GM23338 (cell line): ENCODE results near the gene SPRY2. TPM values are rescaled to one million over a fixed set of nuclear protein-coding genes. Genes with fewer than 3 reads are reported as not detected.
"Not testable (repeated sequence)": the region's sequence is repeated elsewhere in the genome, so short reads cannot be mapped to it uniquely, and the experiment has no call there.

ENCODE experiments used
- ATAC-seq: fragments of 200-7000 bp; cut with Tn5 transposase; 3 replicates; pipeline ENCODE4 v1.9.1; 2020
- DNase-seq: peaks from one replicate; pipeline ENCODE4 v3.0.0-alpha.2; 2015; ENCODE audit warnings: low spot score
- H2AFZ ChIP-seq: fragments of 200-600 bp; sonication (generic); 2 replicates; pipeline ENCODE4 v1.8.0; 2016; ENCODE audit warnings: antibody characterized with exemption, mild to moderate bottlenecking, moderate library complexity
- H3F3A ChIP-seq: fragments of 200-600 bp; sonication (generic); replicated peaks from 2 replicates; pipeline ENCODE4 v1.8.0; 2017; ENCODE audit warnings: antibody characterized with exemption, mixed run types, low read depth
- H3K27ac ChIP-seq: fragments of 200-600 bp; sonication (generic); 2 replicates; pipeline ENCODE4 v1.6.1; 2016; ENCODE audit warnings: low read depth
- H3K27me3 ChIP-seq: fragments of 200-600 bp; sonication (generic); 2 replicates; pipeline ENCODE4 v1.8.0; 2016; ENCODE audit warnings: mild to moderate bottlenecking, mixed run types, moderate library complexity; ENCODE audit not compliant: insufficient read depth
- H3K36me3 ChIP-seq: fragments of 200-600 bp; sonication (generic); 2 replicates; pipeline ENCODE4 v1.8.0; 2016; ENCODE audit warnings: mild to moderate bottlenecking; ENCODE audit not compliant: insufficient read depth
- H3K4me1 ChIP-seq: fragments of 200-600 bp; sonication (generic); 2 replicates; pipeline ENCODE4 v1.8.0; 2016; ENCODE audit warnings: mild to moderate bottlenecking, moderate library complexity; ENCODE audit not compliant: insufficient read depth
- H3K4me2 ChIP-seq: fragments of 200-600 bp; sonication (generic); 2 replicates; pipeline ENCODE4 v1.7.1; 2017; ENCODE audit warnings: mixed run types
- H3K4me3 ChIP-seq: fragments of 200-600 bp; sonication (generic); 2 replicates; pipeline ENCODE4 v1.6.1; 2016; ENCODE audit warnings: mixed run types
- H3K79me2 ChIP-seq: fragments of 200-600 bp; sonication (generic); replicated peaks from 2 replicates; pipeline ENCODE4 v1.8.0; 2017; ENCODE audit warnings: mild to moderate bottlenecking; ENCODE audit not compliant: insufficient read depth
- H3K9me2 ChIP-seq: fragments of 200-600 bp; sonication (generic); 2 replicates; pipeline ENCODE4 v1.8.0; 2017; ENCODE audit not compliant: insufficient read depth
- H4K20me1 ChIP-seq: fragments of 200-600 bp; sonication (generic); replicated peaks from 2 replicates; pipeline ENCODE4 v1.8.0; 2017; ENCODE audit warnings: mild to moderate bottlenecking; ENCODE audit not compliant: insufficient read depth
- H3K27ac Mint-ChIP-seq: 2 replicates; pipeline ENCODE4 v1.8.0; 2020; ENCODE audit warnings: inconsistent platforms, mild to moderate bottlenecking, moderate library complexity, mixed read lengths
- H3K27me3 Mint-ChIP-seq: 3 replicates; pipeline ENCODE4 v1.8.0; 2022; ENCODE audit warnings: low read depth, mild to moderate bottlenecking, moderate library complexity, mixed read lengths, inconsistent platforms; ENCODE audit not compliant: insufficient read depth, poor library complexity
- H3K36me3 Mint-ChIP-seq: 3 replicates; pipeline ENCODE4 v1.8.0; 2021; ENCODE audit warnings: low read depth, mild to moderate bottlenecking, inconsistent platforms, moderate library complexity, mixed read lengths
- H3K4me1 Mint-ChIP-seq: 3 replicates; pipeline ENCODE4 v1.8.0; 2020; ENCODE audit warnings: mild to moderate bottlenecking, inconsistent platforms, mixed read lengths
- H3K4me3 Mint-ChIP-seq: 3 replicates; pipeline ENCODE4 v1.8.0; 2021; ENCODE audit warnings: moderate library complexity, mild to moderate bottlenecking, inconsistent platforms, mixed read lengths
- H3K9me3 Mint-ChIP-seq: 3 replicates; pipeline ENCODE4 v1.8.0; 2020; ENCODE audit warnings: moderate library complexity, mild to moderate bottlenecking, inconsistent platforms, mixed read lengths
- CREB1 ChIP-seq: fragments of 250-450 bp; sonication (Bioruptor Pico); IDR thresholded peaks from 2 replicates; pipeline ENCODE4 v1.5.0; 2020; ENCODE audit warnings: low read depth, mild to moderate bottlenecking, moderate library complexity
- CTCF ChIP-seq, 2 experiments: fragments of 200-600 bp in 1 of 2; sonication (generic) in 1 of 2; conservative IDR thresholded peaks; 2 replicates each; pipeline versions ENCODE4 v1.5.1 to v1.6.1; 2016 to 2017; ENCODE audit warnings: antibody characterized with exemption in 2 of 2, low read depth in 2 of 2, mild to moderate bottlenecking in 2 of 2, moderate library complexity in 1 of 2
- ETS1 ChIP-seq: IDR thresholded peaks from 2 replicates; pipeline ENCODE4 v1.6.1; 2016; ENCODE audit warnings: antibody characterized with exemption
- JUNB ChIP-seq: IDR thresholded peaks from one replicate; pipeline ENCODE4 v1.6.1; 2016; ENCODE audit warnings: antibody characterized with exemption; ENCODE audit not compliant: unreplicated experiment
- NANOG ChIP-seq: IDR thresholded peaks from 2 replicates; pipeline ENCODE4 v1.6.1; 2016; ENCODE audit warnings: antibody characterized with exemption, borderline replicate concordance
- POLR2AphosphoS5 ChIP-seq: IDR thresholded peaks from 2 replicates; pipeline ENCODE4 v1.6.1; 2016; ENCODE audit warnings: antibody characterized with exemption, low read depth
- STAT1 ChIP-seq: IDR thresholded peaks from one replicate; pipeline ENCODE4 v1.6.1; 2016; ENCODE audit warnings: antibody characterized with exemption; ENCODE audit not compliant: unreplicated experiment
- ZNF331 ChIP-seq: fragments of 250-450 bp; sonication (Bioruptor Pico); IDR thresholded peaks from 2 replicates; pipeline ENCODE4 v1.5.0; 2020; ENCODE audit warnings: low read depth, mild to moderate bottlenecking, moderate library complexity
- ZNF462 ChIP-seq: fragments of 250-450 bp; sonication (Bioruptor Pico); IDR thresholded peaks from 2 replicates; pipeline ENCODE4 v1.5.0; 2020; ENCODE audit warnings: mild to moderate bottlenecking, moderate library complexity
- polyA plus RNA-seq: library from polyadenylated mRNA; unstranded; fragments of >200 nt; fragmentation: Nextera tagmentation; extraction: Ambion mirVana; gene quantifications from 2 replicates; pipeline ENCODE4 v1.2.1, GENCODE V29; 2016
- total RNA-seq: library from RNA; depleted of rRNA; stranded (reverse); fragments of >200 nt; shearing (Covaris generic); gene quantifications from 2 replicates; pipeline ENCODE4 v1.2.3, GENCODE V29; 2014

Gene SPRY2
- total and polyA plus RNA-seq, 2 experiments from 2014 or later = 21.5 to 39.1 TPM

GRCh38 chr13:80355496-80356094 lies 14.7 kb upstream of the SPRY2 start:
- H3K36me3 Mint-ChIP-seq, H4K20me1 ChIP-seq, H3K27me3 ChIP-seq, H3K4me3 ChIP-seq, H2AFZ ChIP-seq, H3K4me3 Mint-ChIP-seq, H3K27me3 Mint-ChIP-seq, H3K9me2 ChIP-seq, H3K4me1 ChIP-seq, H3F3A ChIP-seq, H3K27ac Mint-ChIP-seq, H3K79me2 ChIP-seq, H3K36me3 ChIP-seq, H3K9me3 Mint-ChIP-seq, H3K4me2 ChIP-seq, H3K27ac ChIP-seq: not testable (repeated sequence)
- peak; percentile 55 to 78 for TF ChIP-seq CTCF (conservative IDR thresholded peaks at IDR 0.05; ENCODE audit: low read depth in 2 of 2)
- ATAC-seq (peak; percentile 19; the same call in 1 of the 3 replicates), DNase-seq (peak; percentile 57)
- H3K4me1 Mint-ChIP-seq = peaks cover 13% of the 10 kb centered on the region

GRCh38 chr13:80348750-80349149 lies 7.8 kb upstream of the SPRY2 start:
- Mint-ChIP-seq H3K4me3 (no peak overlapping the region), H3K27me3 (peaks cover 5% of the 10 kb centered on the region), H3K27ac (no peak overlapping the region), H3K9me3 (peaks cover 3% of the 10 kb centered on the region; the same call in 1 of the 3 replicates), H3K4me1 (peaks cover 18% of the 10 kb centered on the region), H3K36me3 (no peaks in the 10 kb centered on the region)
- Histone ChIP-seq H3K4me3 (no peak overlapping the region), H3K36me3 (no peaks in the 10 kb centered on the region), H3K4me2 (no peak overlapping the region), H3K79me2 (no peaks in the 10 kb centered on the region), H3F3A (0 out of 2 replicates have a peak, but pooled peaks cover 3% of the 10 kb centered on the region), H2AFZ (peak overlapping the region; percentile 45; the same call in 1 of the 2 replicates), H3K27me3 (peaks cover 2% of the 10 kb centered on the region; the same call in 1 of the 2 replicates), H3K27ac (no peak overlapping the region), H3K9me2 (no peaks in the 10 kb centered on the region), H4K20me1 (no peaks in the 10 kb centered on the region), H3K4me1 (peaks cover 17% of the 10 kb centered on the region)
- DNase-seq (no peak), ATAC-seq (no peak)
- TF ChIP-seq ZNF462 (CRISPR knock-in tag) (no peak), STAT1 (no peak), CREB1 (CRISPR knock-in tag) (no peak), NANOG (no peak), POLR2AphosphoS5 (no peak), JUNB (no peak), ETS1 (no peak), ZNF331 (CRISPR knock-in tag) (no peak)
